ENCODE measurements around the gene PPARD.

The PPARD gene

GRCh38 chr6:35358086-35358485 is 15.7 kb downstream of the PPARD start:
- Histone ChIP-seq H4K20me1 (ENCODE audit: insufficient read depth) (no peaks in the 10 kb centered on the region), H3K9ac (no peak overlapping the region), H3K4me3 (IDR thresholded peaks at IDR 0.05; ENCODE audit: insufficient read depth, low read depth, low read length) (no peak overlapping the region), H3K4me1 (ENCODE audit: low read depth, poor library complexity, severe bottlenecking) (peaks cover 26% of the 10 kb centered on the region), H3K27me3 (ENCODE audit: insufficient read depth, low read depth) (no peaks in the 10 kb centered on the region), H3K36me3 (ENCODE audit: insufficient read depth) (no peaks in the 10 kb centered on the region), H2AFZ (ENCODE audit: low read depth) (no peak overlapping the region), H3K27ac (no peak overlapping the region), H3K4me2 (no peak overlapping the region), H3K79me2 (ENCODE audit: insufficient read depth, low read depth) (no peaks in the 10 kb centered on the region)
- TF ChIP-seq, protein P1, sequence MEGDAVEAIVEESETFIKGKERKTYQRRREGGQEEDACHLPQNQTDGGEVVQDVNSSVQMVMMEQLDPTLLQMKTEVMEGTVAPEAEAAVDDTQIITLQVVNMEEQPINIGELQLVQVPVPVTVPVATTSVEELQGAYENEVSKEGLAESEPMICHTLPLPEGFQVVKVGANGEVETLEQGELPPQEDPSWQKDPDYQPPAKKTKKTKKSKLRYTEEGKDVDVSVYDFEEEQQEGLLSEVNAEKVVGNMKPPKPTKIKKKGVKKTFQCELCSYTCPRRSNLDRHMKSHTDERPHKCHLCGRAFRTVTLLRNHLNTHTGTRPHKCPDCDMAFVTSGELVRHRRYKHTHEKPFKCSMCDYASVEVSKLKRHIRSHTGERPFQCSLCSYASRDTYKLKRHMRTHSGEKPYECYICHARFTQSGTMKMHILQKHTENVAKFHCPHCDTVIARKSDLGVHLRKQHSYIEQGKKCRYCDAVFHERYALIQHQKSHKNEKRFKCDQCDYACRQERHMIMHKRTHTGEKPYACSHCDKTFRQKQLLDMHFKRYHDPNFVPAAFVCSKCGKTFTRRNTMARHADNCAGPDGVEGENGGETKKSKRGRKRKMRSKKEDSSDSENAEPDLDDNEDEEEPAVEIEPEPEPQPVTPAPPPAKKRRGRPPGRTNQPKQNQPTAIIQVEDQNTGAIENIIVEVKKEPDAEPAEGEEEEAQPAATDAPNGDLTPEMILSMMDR (conservative IDR thresholded peaks at IDR 0.05; ENCODE audit: low read depth, low read length): no peak

DNA sequence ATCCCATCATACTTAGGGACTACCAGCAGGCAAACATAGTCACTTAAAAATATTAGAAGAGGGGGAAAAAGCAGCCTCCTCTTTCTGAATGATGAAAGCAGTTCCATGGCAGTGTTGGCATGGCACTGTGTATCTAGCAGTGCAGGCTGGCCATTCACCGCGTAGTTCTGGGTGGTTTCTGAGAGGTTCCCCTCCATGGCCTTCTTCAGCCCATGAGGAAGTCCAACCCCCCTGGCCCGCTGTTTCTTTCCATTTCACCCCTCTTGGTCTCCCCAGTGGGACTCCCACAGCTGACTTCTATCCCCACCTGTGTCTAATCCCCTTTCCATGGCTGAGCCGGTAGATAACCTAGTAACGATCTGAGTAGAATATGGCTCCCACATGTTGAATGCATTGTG is 17.0 kb downstream of the PPARD start:
- Histone ChIP-seq H3K4me2 (no peak overlapping the region), H3K4me1 (ENCODE audit: low read depth, poor library complexity, severe bottlenecking) (peaks cover 16% of the 10 kb centered on the region)

GRCh38 chr6:35359744-35360348 is 17.5 kb downstream of the PPARD start:
- Histone ChIP-seq H3K27ac (no peak overlapping the region), H4K20me1 (ENCODE audit: insufficient read depth) (no peaks in the 10 kb centered on the region), H3K9ac (no peak overlapping the region), H3K79me2 (ENCODE audit: insufficient read depth, low read depth) (no peaks in the 10 kb centered on the region), H3K27me3 (ENCODE audit: insufficient read depth, low read depth) (no peaks in the 10 kb centered on the region), H3K36me3 (ENCODE audit: insufficient read depth) (no peaks in the 10 kb centered on the region), H3K4me1 (ENCODE audit: low read depth, poor library complexity, severe bottlenecking) (peaks cover 11% of the 10 kb centered on the region), H3K4me2 (no peak overlapping the region), H2AFZ (ENCODE audit: low read depth) (no peak overlapping the region), H3K4me3 (IDR thresholded peaks at IDR 0.05; ENCODE audit: insufficient read depth, low read depth, low read length) (no peak overlapping the region)
- TF ChIP-seq, protein P1 (conservative IDR thresholded peaks at IDR 0.05; ENCODE audit: low read depth, low read length): no peak

More for the DNA sequence above, 17.0 kb downstream of the PPARD start:
- Histone ChIP-seq H3K27ac (no peak overlapping the region), H3K79me2 (ENCODE audit: insufficient read depth, low read depth) (no peaks in the 10 kb centered on the region), H3K4me3 (IDR thresholded peaks at IDR 0.05; ENCODE audit: insufficient read depth, low read depth, low read length) (no peak overlapping the region), H3K9ac (no peak overlapping the region), H3K27me3 (ENCODE audit: insufficient read depth, low read depth) (no peaks in the 10 kb centered on the region), H3K36me3 (ENCODE audit: insufficient read depth) (no peaks in the 10 kb centered on the region), H2AFZ (ENCODE audit: low read depth) (no peak overlapping the region), H4K20me1 (ENCODE audit: insufficient read depth) (no peaks in the 10 kb centered on the region)
- TF ChIP-seq, protein P1 (conservative IDR thresholded peaks at IDR 0.05; ENCODE audit: low read depth, low read length): no peak

DNA sequence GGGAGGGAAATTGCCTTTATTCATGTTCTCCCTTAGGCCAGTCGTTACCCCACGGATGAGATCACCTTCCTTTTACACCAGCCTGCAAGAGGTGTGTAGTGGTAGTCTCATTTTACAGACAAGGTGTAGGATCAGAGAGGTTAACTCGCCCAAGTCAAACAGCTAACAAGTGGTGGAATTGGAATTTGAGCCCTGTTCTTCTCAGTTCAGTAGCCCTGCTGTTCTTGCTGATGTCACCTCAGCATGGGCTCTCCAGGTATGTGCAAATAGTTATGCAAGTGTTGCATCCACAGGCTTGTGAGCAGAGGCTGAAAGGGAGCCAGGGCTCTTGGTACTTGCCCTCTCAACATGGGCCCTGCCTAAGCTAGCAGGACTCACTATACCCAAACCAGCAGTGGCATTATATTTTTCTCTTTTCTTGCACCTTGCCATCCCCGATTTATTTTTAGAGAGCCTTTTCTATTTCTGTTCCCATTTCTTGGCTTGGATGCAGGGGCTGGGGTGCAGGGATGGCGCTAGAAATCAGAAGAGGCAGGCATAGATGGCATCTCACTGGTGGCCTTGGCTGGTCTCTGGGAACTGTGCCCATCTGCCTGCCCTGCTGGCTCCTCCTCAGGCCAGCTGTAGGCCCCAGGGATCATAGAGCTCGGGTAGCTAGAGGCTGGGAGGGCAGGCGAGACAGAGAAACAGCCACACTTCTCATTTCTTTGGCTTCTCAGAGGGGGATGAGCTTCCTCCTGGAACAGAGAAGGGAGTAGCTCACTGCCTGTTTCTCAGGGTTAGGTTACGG is 18.2 kb downstream of the PPARD start:
- no peak overlapping the region for H3K9ac ChIP-seq
- H3K4me1 ChIP-seq (ENCODE audit: low read depth, poor library complexity, severe bottlenecking): peaks cover 7% of the 10 kb centered on the region
- no peak overlapping the region for H3K27ac ChIP-seq
- TF ChIP-seq, protein P1 (conservative IDR thresholded peaks at IDR 0.05; ENCODE audit: low read depth, low read length): no peak
- H3K27me3 ChIP-seq (ENCODE audit: insufficient read depth, low read depth): no peaks in the 10 kb centered on the region
- H3K4me3 ChIP-seq (IDR thresholded peaks at IDR 0.05; ENCODE audit: insufficient read depth, low read depth, low read length): no peak overlapping the region
- H2AFZ ChIP-seq (ENCODE audit: low read depth): no peak overlapping the region
- H4K20me1 ChIP-seq (ENCODE audit: insufficient read depth): no peaks in the 10 kb centered on the region
- no peaks in the 10 kb centered on the region for H3K36me3 ChIP-seq (ENCODE audit: insufficient read depth)
- H3K79me2 ChIP-seq (ENCODE audit: insufficient read depth, low read depth): no peaks in the 10 kb centered on the region
- no peak overlapping the region for H3K4me2 ChIP-seq

Data from KMS-11 (cell line).